ENCODE data around the gene TTLL4.

- TF ChIP-seq CTCF (IDR thresholded peaks at IDR 0.05), result no peak
- TF ChIP-seq POLR2A (IDR thresholded peaks at IDR 0.05), result no peak
Measured at GRCh38 chr2:218709908-218710307, 727 bp upstream of the TTLL4 start.
